VCaP (cell line): ENCODE measurements around the gene ATXN7.
A peak's percentile ranks its signal among the peaks of the same experiment; 100 is the strongest.

Source experiments
- H3K27ac ChIP-seq: fragments of 450-650 bp; 2 replicates; pipeline ENCODE4 v1.5.1; 2017
- CTCF ChIP-seq: fragments of 450-650 bp; conservative IDR thresholded peaks from 2 replicates; pipeline ENCODE4 v1.5.1; 2017; ENCODE audit warnings: mild to moderate bottlenecking, moderate library complexity

The ATXN7 gene

GRCh38 chr3:64019879-64020278 lies 156.2 kb downstream of the ATXN7 start:
- no peak for TF ChIP-seq CTCF
- no peak overlapping the region for H3K27ac ChIP-seq

- no peak for TF ChIP-seq CTCF
- peak overlapping the region; percentile 84; the same call in 1 of the 2 replicates for H3K27ac ChIP-seq
Measured at GRCh38 chr3:64021922-64022321, 158.3 kb downstream of the ATXN7 start.

- TF ChIP-seq CTCF, result no peak
- H3K27ac ChIP-seq, result peak overlapping the region; percentile 84
Measured at GRCh38 chr3:64022451-64023186, 159.0 kb downstream of the ATXN7 start.

- peak within 1 kb of the TSS; percentile 84 for H3K27ac ChIP-seq
- TF ChIP-seq CTCF, result peak; percentile 100
Measured at GRCh38 chr3:64023187-64023860, 159.7 kb downstream of the ATXN7 start, which contains the start of gene PSMD6. PSMD6 (minus strand) TSS chr3:64023494; CDS start chr3:64023419, 75 bp downstream.

- H3K27ac ChIP-seq, result peak overlapping the region; percentile 84
- TF ChIP-seq CTCF, result no peak
Measured at GRCh38 chr3:64023861-64024223, 160.2 kb downstream of the ATXN7 start.

- no peak for TF ChIP-seq CTCF
- H3K27ac ChIP-seq, result no peak overlapping the region
Measured at GRCh38 chr3:64026346-64026745, 162.7 kb downstream of the ATXN7 start.

- no peak overlapping the region for H3K27ac ChIP-seq
Measured at GRCh38 chr3:64027658-64028057, 164.0 kb downstream of the ATXN7 start.

More at GRCh38 chr3:64027658-64028057, 164.0 kb downstream of the ATXN7 start:
- TF ChIP-seq CTCF, result no peak
